GM13976 (cell line): Measurements from ENCODE around the gene THADA.

Experiments
- DNase-seq: peaks from one replicate; pipeline ENCODE4 v3.0.0; 2012; ENCODE audit warnings: low spot score
- CTCF ChIP-seq: IDR thresholded peaks from 2 replicates; pipeline ENCODE4 v1.5.1; 2012; ENCODE audit warnings: borderline replicate concordance, mild to moderate bottlenecking; ENCODE audit not compliant: insufficient read depth; ENCODE audit errors: extremely low read depth, missing control alignments, control extremely low read depth
- in situ Hi-C: fragments of 300-500 bp; cut with MboI; formaldehyde crosslinking; loops from one replicate; pipeline ENCODE4 v1.12.0; 2022; ENCODE audit warnings: low sequenced_read_pairs, mixed read lengths, inconsistent platforms; ENCODE audit not compliant: unreplicated experiment

Gene THADA

GRCh38 chr2:43294973-43295603, 300.8 kb downstream of the THADA start:
- no peak for TF ChIP-seq CTCF
- in situ Hi-C loops: no loop called here
- DNase-seq: no peak

DNA sequence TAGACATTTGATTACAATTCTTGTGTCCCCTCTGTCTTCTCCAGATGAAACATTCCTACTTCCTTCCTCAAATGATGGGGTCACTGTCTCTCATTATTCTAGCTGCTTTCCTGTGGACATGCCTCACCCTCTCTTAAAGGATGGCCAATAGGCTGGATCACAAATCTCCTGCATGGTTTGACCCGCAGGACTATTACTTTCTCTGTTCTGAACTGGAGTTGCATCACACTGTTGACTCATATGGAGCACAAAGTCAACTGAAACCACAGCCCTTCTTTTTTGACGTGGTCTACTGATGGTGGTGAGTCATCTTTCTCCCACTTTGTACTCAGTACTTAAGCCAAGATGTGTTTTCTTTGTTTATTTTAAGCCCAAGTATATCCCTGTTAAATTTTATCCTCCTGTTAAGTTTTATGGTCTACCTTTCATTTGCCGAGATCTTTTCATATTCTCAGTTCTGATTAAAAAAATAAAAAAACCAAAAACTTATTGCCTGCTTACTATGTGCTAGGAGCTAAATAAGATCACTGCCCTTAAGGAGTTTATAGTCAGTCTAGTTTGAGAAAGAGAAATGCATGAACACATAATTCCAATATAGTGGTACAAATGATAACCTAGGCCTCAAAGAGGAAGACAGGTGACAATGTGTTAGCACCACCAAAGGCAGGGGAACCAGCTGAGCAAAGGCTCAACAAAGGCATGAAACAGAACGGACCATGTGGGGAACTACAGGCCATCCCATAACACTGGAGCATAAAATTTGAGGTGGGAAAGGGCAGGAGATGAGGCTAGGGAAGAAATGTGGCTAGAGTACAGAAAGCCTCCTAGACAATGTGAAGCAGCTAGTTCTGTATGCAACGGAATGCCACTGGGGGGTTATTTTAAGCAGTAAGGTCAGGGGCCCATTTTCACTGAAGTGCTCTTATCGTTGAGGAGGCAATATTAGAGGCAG, 301.8 kb downstream of the THADA start:
- TF ChIP-seq CTCF: no peak
- peak; percentile 85 for DNase-seq
- in situ Hi-C loops: no loop called here

DNA sequence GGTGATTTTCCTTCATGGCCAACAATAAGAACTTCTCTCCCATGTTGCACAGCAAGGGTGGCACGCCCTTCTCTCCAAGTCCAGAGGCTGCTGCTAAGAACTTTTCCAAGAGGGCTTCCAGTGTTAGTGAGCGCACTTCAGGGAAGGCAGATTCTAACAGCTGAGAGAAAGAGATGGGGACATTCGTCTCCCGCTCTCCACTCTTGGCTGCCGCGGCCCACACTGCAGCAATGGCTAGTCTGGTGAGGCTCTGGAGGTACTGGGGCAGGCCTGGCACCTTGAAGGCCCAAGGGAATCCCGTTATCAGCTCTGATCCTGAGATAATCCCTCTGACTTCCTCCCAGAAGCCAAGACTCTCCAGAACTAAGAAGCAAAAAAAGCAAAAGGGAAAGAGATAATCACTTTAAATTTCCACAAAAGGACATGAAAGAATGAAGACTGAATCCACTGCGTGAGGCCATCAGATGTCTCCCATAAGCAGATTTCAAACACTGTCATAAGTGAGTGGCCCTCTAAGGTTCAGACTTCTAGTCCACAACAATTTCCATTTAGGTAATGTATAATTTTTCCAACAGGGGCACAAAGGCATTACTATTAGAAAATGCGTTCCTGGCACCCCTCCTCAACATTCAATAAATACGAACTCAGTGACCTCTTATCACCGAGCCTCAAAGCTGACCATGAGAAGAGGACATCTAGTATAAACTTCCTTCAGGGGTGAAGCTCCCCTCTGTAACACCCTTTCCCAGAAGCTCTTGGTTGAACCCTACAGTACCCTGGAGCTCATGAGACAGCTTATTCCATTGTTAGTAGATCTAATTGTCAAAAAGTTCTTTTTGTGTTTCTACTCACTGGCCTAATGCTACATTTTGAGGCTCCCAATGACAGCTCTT, 302.7 kb downstream of the THADA start:
- TF ChIP-seq CTCF: no peak

DNA sequence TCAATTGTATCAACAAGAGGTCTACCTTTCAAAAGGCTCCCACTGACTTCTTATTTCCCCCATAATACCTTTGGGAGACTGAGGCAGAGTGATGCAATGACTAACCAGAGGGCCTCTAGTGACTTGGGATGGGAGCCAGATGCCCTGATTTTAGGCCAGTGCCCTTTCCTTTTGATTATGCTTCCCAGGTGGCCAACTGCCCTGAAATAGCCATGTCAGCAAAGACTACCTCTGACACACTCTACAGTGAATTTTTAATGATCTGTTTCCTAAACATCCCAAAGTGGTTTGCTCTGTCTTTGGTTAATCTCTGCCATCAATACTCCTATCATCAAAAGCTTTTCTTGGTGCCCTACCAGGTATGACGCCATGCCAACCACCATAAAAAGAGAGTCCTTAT, 303.5 kb downstream of the THADA start:
- TF ChIP-seq CTCF: no peak
- DNase-seq: no peak
- in situ Hi-C loops: no loop called here

More for the DNA sequence above, 302.7 kb downstream of the THADA start:
- no peak for DNase-seq
- in situ Hi-C loops: no loop called here

GRCh38 chr2:43289331-43289730, 306.5 kb downstream of the THADA start:
- TF ChIP-seq CTCF: no peak
- in situ Hi-C loops: no loop called here
- no peak for DNase-seq
